ENCODE results near the gene CACNB1.
A peak's percentile ranks its signal among the peaks of the same experiment; 100 is the strongest.

CACNB1 gene

GRCh38 chr17:39153599-39154051, 43.8 kb downstream of the CACNB1 start:
- peak; percentile 85 to 98 (median 90) for DNase-seq (ENCODE audit: low read depth in 3 of 3, low spot score in 1 of 3)

GRCh38 chr17:39151943-39152818, 45.3 kb downstream of the CACNB1 start:
- no peak for DNase-seq (ENCODE audit: low read depth in 3 of 3, low spot score in 1 of 3)

GRCh38 chr17:39151150-39151942, 46.1 kb downstream of the CACNB1 start, which contains the start of gene PLXDC1:
TSS of gene PLXDC1 (minus strand) at chr17:39151637. CDS start at chr17:39151437, 200 bp downstream.
- no peak for DNase-seq (ENCODE audit: low read depth in 3 of 3, low spot score in 1 of 3)

- no peak for DNase-seq (ENCODE audit: low read depth in 3 of 3, low spot score in 1 of 3)
Measured at GRCh38 chr17:39150795-39151149, 46.7 kb downstream of the CACNB1 start.

GRCh38 chr17:39150104-39150634, 47.3 kb downstream of the CACNB1 start:
- no peak for DNase-seq (ENCODE audit: low read depth in 3 of 3, low spot score in 1 of 3)

- DNase-seq (ENCODE audit: low read depth in 3 of 3, low spot score in 1 of 3) = no peak
Measured at GRCh38 chr17:39147221-39148185, 50.0 kb downstream of the CACNB1 start.

GRCh38 chr17:39146273-39146672, 51.2 kb downstream of the CACNB1 start:
- no peak for DNase-seq (ENCODE audit: low read depth in 3 of 3, low spot score in 1 of 3)

- no peak for DNase-seq (ENCODE audit: low read depth in 3 of 3, low spot score in 1 of 3)
Measured at GRCh38 chr17:39145143-39145542, 52.3 kb downstream of the CACNB1 start.

GRCh38 chr17:39144416-39144840, 53.0 kb downstream of the CACNB1 start:
- no peak for DNase-seq (ENCODE audit: low read depth in 3 of 3, low spot score in 1 of 3)

GRCh38 chr17:39143552-39144093, 53.8 kb downstream of the CACNB1 start:
- DNase-seq (ENCODE audit: low read depth in 3 of 3, low spot score in 1 of 3) = no peak

- DNase-seq (ENCODE audit: low read depth in 3 of 3, low spot score in 1 of 3) = no peak
Measured at GRCh38 chr17:39141915-39142664, 55.4 kb downstream of the CACNB1 start.

GRCh38 chr17:39141294-39141693, 56.2 kb downstream of the CACNB1 start:
- no peak for DNase-seq (ENCODE audit: low read depth in 3 of 3, low spot score in 1 of 3)

- DNase-seq (ENCODE audit: low read depth in 3 of 3, low spot score in 1 of 3) = no peak
Measured at GRCh38 chr17:39139561-39139960, 57.9 kb downstream of the CACNB1 start.

- no peak for DNase-seq (ENCODE audit: low read depth in 3 of 3, low spot score in 1 of 3)
Measured at GRCh38 chr17:39139161-39139511, 58.3 kb downstream of the CACNB1 start.

- no peak for DNase-seq (ENCODE audit: low read depth in 3 of 3, low spot score in 1 of 3)
Measured at GRCh38 chr17:39138431-39139160, 58.9 kb downstream of the CACNB1 start.

- no peak for DNase-seq (ENCODE audit: low read depth in 3 of 3, low spot score in 1 of 3)
Measured at GRCh38 chr17:39134878-39135277, 62.6 kb downstream of the CACNB1 start.

- DNase-seq (ENCODE audit: low read depth in 3 of 3, low spot score in 1 of 3) = no peak
Measured at GRCh38 chr17:39132192-39132610, 65.3 kb downstream of the CACNB1 start.

GRCh38 chr17:39131616-39132015, 65.9 kb downstream of the CACNB1 start:
- DNase-seq (ENCODE audit: low read depth in 3 of 3, low spot score in 1 of 3) = no peak

GRCh38 chr17:39130205-39130604, 67.3 kb downstream of the CACNB1 start:
- DNase-seq (ENCODE audit: low read depth in 3 of 3, low spot score in 1 of 3) = no peak
